ENCODE results near the gene ZPBP. TPM values are rescaled to one million over a fixed set of nuclear protein-coding genes. Genes with fewer than 3 reads are reported as not detected.

ZPBP gene
- total RNA-seq, 4 donors from 2014 or later = 0.23 TPM; not detected in 3

DNA sequence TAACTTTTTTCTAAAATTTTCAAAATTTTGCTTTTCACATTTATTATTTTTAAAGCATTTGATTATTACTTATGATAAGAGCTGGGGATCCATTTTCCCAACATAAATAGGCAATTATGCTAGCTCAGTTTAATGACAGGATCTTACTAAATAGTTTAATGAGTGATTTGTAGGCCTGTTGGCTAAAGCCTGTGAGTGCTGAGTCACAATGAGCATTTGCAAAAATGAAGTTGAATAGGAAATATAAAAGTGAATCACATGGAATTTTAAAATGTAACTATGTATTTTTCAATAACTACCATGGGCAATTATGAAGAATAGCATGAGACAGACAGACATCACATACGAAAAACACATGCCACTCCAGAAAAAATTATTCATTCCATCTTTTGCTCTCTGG is 45.1 kb upstream of the ZPBP start:
- DNase-seq (ENCODE audit: low spot score in 2 of 2) = no peak
- intact Hi-C loops (cut with DNase I; ENCODE audit: low total_unique reads) = no loop called here
- H3K4me3 ChIP-seq (ENCODE audit: low read depth, poor library complexity, severe bottlenecking) = no peak overlapping the region
- TF ChIP-seq CTCF (IDR thresholded peaks at IDR 0.05) (no peak), POLR2A (IDR thresholded peaks at IDR 0.05) (no peak)
- 78 to 81% methylated on average over 1 of the region's 1 CpG for WGBS, 2 donors

DNA sequence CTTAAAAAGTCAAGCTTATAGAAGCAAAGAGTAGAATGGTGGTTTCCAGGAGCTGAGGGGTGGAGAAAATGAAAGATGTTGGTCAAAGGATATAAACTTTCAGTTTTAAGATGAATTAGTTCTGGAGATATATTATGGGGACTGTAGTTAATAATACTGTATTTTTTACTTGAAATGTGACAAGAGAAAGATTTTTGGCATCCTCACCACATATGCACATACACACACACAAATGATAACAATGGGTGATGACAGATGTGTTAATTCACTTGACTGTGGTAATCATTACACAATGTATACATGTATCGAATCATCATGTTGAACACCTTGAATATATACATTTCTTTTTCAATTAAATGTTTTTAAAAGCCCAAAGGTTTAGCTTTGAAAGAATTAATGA is 32.7 kb upstream of the ZPBP start:
- no peak overlapping the region for H3K4me3 ChIP-seq (ENCODE audit: low read depth, poor library complexity, severe bottlenecking)
- 76 to 93% methylated on average over 1 of the region's 1 CpG for WGBS, 2 donors
- intact Hi-C loops (cut with DNase I; ENCODE audit: low total_unique reads) = no loop called here
- DNase-seq (ENCODE audit: low spot score in 2 of 2) = no peak
- TF ChIP-seq POLR2A (IDR thresholded peaks at IDR 0.05) = no peak
- TF ChIP-seq CTCF (IDR thresholded peaks at IDR 0.05) = no peak

- TF ChIP-seq POLR2A (IDR thresholded peaks at IDR 0.05) (no peak), CTCF (IDR thresholded peaks at IDR 0.05) (no peak)
- no peak overlapping the region for H3K4me3 ChIP-seq (ENCODE audit: low read depth, poor library complexity, severe bottlenecking)
- intact Hi-C loops (cut with DNase I; ENCODE audit: low total_unique reads) = no loop called here
- WGBS, 2 donors = 83% methylated on average over 3 of the region's 3 CpGs
- no peak for DNase-seq (ENCODE audit: low spot score in 2 of 2)
Measured at GRCh38 chr7:50121286-50121685, 28.2 kb upstream of the ZPBP start.

DNA sequence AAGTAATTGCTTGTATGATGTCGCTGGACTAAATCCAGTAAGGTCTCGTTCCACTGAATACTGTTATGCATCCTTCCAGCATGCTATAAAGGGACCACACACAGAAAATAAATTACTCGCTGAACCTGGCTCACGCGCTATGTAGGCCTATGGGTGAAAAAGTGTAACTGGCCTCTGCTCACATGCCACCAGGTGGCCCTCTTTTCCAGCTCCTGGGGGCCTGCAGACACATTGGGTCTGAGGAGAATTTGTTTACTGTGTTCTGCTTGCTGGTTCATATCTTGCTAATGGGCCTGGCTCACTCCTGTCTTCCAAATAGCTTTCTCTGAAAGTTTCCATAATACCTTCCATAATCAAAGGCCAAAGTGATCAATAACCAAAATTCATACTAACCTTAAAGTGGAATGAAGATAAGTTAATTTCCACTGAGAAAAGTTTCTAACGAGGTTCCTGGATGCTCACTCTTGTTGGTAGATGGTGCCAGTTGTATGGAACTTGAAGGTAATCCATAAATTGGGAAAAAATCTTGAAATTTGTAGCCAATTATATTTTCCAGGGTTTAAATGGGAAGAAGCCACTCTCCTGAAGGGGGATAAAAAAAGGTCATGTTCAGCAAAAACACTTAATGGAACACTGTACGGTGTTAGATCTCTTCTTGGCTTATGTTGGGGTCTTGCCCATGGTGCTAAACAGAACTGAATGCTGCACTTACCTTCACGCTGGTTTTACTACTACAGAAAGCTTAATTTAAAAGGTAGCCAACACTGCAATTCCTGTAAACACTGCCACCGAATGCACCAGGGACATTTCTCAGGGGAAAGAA is 27.0 kb upstream of the ZPBP start:
- no peak overlapping the region for H3K4me3 ChIP-seq (ENCODE audit: low read depth, poor library complexity, severe bottlenecking)
- 75 to 79% methylated on average over 9 of the region's 9 CpGs for WGBS, 2 donors
- TF ChIP-seq POLR2A (IDR thresholded peaks at IDR 0.05) = no peak
- TF ChIP-seq CTCF (IDR thresholded peaks at IDR 0.05) = no peak
- no peak for DNase-seq (ENCODE audit: low spot score in 2 of 2)
- intact Hi-C loops (cut with DNase I; ENCODE audit: low total_unique reads) = no loop called here

- intact Hi-C loops (cut with DNase I; ENCODE audit: low total_unique reads) = no loop called here
- H3K4me3 ChIP-seq (ENCODE audit: low read depth, poor library complexity, severe bottlenecking) = no peak overlapping the region
- no peak for DNase-seq (ENCODE audit: low spot score in 2 of 2)
- 75 to 90% methylated on average over 2 of the region's 2 CpGs for WGBS, 2 donors
- TF ChIP-seq POLR2A (IDR thresholded peaks at IDR 0.05) (no peak), CTCF (IDR thresholded peaks at IDR 0.05) (no peak)
Measured at GRCh38 chr7:50112250-50112649, 19.2 kb upstream of the ZPBP start.

- no peak overlapping the region for H3K4me3 ChIP-seq (ENCODE audit: low read depth, poor library complexity, severe bottlenecking)
- no peak for TF ChIP-seq POLR2A (IDR thresholded peaks at IDR 0.05)
- TF ChIP-seq CTCF (IDR thresholded peaks at IDR 0.05) = no peak
- 91% methylated on average over 15 of the region's 15 CpGs for WGBS, 2 donors
- intact Hi-C loops (cut with DNase I; ENCODE audit: low total_unique reads) = no loop called here
- DNase-seq (ENCODE audit: low spot score in 2 of 2) = no peak
Measured at GRCh38 chr7:50101873-50102272, 8.8 kb upstream of the ZPBP start.
